Testis (tissue), 2 donors: ENCODE measurements around the gene SLC7A14.

Experiments used
- CTCF ChIP-seq, 3 experiments: fragments of 450-650 bp in 2 of 3; fragments of 200-600 bp in 1 of 3; sonication (generic) in 1 of 3; IDR thresholded peaks; one replicate each; pipeline ENCODE4 v1.5.1; 2016 to 2019; ENCODE audit warnings: antibody characterized with exemption in 3 of 3, mild to moderate bottlenecking in 2 of 3, moderate library complexity in 1 of 3
- POLR2A ChIP-seq: fragments of 450-650 bp; IDR thresholded peaks from one replicate; pipeline ENCODE4 v1.6.1; 2017; ENCODE audit warnings: antibody characterized with exemption, mild to moderate bottlenecking, moderate library complexity

GRCh38 chr3:170438836-170439235 is 147.0 kb downstream of the SLC7A14 start:
- TF ChIP-seq CTCF (IDR thresholded peaks at IDR 0.05), result no peak
- TF ChIP-seq POLR2A, result no peak
